ENCODE results near the gene RGR.

Gene RGR

DNA sequence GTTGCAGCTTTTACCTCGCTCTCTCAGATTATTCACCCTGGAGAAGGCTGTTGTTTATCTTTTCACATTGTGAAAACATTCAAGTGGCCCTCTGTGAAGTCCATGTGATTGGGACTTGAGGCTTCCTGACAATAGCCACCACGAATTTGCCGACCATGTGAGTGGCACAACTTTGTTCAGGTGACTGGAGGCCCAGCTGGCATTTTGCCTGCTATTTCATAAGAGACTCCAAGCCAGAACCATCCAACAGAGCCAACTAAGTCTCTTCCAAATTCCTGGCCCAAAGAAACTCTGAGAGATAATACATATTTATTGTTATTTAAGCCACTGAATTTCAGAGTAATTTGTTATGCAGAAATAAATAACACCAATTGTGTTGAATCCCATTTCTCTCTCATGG lies 45.4 kb downstream of the RGR start:
- POLR2A ChIA-PET = interaction anchor here (0.6 kb wide), 1 partner anchor 223 kb away, joined by 4 read pairs; no protein-coding TSS in a partner anchor
- TF ChIP-seq, protein P1, sequence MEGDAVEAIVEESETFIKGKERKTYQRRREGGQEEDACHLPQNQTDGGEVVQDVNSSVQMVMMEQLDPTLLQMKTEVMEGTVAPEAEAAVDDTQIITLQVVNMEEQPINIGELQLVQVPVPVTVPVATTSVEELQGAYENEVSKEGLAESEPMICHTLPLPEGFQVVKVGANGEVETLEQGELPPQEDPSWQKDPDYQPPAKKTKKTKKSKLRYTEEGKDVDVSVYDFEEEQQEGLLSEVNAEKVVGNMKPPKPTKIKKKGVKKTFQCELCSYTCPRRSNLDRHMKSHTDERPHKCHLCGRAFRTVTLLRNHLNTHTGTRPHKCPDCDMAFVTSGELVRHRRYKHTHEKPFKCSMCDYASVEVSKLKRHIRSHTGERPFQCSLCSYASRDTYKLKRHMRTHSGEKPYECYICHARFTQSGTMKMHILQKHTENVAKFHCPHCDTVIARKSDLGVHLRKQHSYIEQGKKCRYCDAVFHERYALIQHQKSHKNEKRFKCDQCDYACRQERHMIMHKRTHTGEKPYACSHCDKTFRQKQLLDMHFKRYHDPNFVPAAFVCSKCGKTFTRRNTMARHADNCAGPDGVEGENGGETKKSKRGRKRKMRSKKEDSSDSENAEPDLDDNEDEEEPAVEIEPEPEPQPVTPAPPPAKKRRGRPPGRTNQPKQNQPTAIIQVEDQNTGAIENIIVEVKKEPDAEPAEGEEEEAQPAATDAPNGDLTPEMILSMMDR (IDR thresholded peaks at IDR 0.05; ENCODE audit: control extremely low read depth, extremely low read depth, low read depth, missing control alignments) = no peak
- DNase-seq (ENCODE audit: extremely low spot score) = no peak
- CTCF ChIA-PET = interaction anchor here (1.0 to 3.9 kb wide), 5 partner anchors 9 to 247 kb away, joined by 3 to 13 read pairs (median 5); no protein-coding TSS in a partner anchor

DNA sequence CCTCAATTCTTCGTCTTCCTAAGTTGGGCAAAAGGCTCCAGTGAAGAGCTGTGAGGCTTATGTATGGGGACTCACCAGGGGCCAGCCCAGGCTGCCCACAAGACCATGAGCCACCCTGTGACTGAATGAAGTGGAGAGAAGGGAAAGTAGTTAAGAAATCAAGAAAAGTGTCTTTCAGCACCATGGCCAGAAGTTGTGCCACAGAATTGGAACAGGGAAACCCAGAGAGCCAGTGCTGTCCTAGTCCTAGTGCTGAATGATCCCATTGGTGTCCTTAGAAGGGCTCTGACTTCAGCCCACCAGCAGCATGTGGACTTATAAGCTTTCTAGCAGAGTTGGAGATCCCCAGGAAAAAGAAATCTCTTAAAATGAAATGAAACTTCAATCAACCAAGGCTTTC lies 46.5 kb downstream of the RGR start:
- TF ChIP-seq, protein P1 (IDR thresholded peaks at IDR 0.05; ENCODE audit: control extremely low read depth, extremely low read depth, low read depth, missing control alignments) = no peak
- DNase-seq (ENCODE audit: extremely low spot score) = no peak
- ChIA-PET CTCF (interaction anchor here (1.0 to 3.9 kb wide), 5 partner anchors 8 to 61 kb away, joined by 3 to 13 read pairs (median 10); no protein-coding TSS in a partner anchor), POLR2A (no interaction called here)

DNA sequence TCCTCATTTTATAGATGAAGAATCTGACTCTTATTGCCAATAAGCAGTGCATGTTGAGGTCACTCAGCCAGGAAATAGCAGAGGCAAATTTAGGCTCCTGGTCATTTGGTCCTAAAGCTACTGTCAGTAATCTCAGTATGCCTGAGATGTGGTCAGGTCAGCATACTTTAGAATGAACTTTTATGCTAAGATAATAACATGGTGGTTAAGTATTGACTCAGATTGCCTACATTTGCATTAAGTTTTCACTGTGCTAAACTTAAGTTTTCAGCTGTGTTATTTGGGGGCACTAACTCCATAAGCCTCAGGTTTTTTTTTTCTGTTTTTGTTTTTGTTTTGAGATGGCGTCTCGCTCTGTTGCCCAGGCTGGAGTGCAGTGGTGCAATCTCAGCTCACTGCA lies 47.6 kb downstream of the RGR start:
- TF ChIP-seq, protein P1 (IDR thresholded peaks at IDR 0.05; ENCODE audit: control extremely low read depth, extremely low read depth, low read depth, missing control alignments) = no peak
- DNase-seq (ENCODE audit: extremely low spot score) = no peak
- ChIA-PET POLR2A (no interaction called here), CTCF (interaction anchor here (0.7 to 3.9 kb wide), 7 partner anchors 19 to 245 kb away, joined by 3 to 13 read pairs (median 5); no protein-coding TSS in a partner anchor)

DNA sequence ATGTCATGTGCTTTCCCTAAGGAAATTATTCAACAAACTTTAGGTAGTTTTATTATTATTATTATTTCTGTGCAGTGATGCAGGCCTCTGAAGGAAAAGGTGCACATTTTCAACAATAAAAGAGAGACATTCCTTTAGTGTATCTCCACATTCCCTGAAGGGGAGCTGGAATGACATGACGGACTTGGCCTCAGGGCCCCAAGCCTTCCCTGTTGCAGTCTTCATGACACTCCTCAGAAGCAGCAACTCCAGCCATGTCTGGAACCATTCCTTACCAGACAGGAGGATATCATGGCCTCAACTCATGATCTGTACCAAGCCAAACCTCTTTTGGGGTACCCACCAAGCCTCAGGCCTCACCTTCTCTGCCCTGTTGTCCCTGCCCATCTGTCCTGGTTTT lies 48.3 kb downstream of the RGR start:
- TF ChIP-seq, protein P1 (IDR thresholded peaks at IDR 0.05; ENCODE audit: control extremely low read depth, extremely low read depth, low read depth, missing control alignments) = no peak
- DNase-seq (ENCODE audit: extremely low spot score) = no peak
- ChIA-PET CTCF (interaction anchor here (0.7 to 2.7 kb wide), 7 partner anchors 18 to 244 kb away, joined by 3 to 11 read pairs (median 4); no protein-coding TSS in a partner anchor), POLR2A (no interaction called here)

DNA sequence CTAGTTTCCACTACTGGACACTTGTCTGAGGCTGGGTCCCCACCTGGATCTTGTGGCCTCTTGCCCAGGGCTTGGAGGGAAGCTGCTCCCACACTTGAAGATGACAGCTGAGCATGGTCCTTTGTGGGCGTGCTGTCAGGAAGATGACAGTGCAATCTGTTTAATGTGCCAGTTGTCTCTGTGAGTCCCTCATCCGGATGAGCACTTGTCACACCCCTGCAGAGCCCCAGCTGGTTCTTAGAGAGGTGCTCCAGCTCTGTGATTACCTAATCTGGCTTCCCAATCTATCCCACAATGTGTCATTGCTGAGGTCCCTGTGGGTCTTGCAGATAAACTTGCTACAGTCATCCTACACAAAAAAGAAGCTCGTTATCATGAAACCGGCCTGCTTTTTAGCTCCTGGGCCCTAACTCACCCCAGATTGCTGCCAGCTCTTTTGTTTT lies 48.7 kb downstream of the RGR start:
- ChIA-PET CTCF (interaction anchor here (0.9 to 2.7 kb wide), 4 partner anchors 18 to 243 kb away, joined by 3 to 11 read pairs (median 4); no protein-coding TSS in a partner anchor), POLR2A (no interaction called here)
- TF ChIP-seq, protein P1 (IDR thresholded peaks at IDR 0.05; ENCODE audit: control extremely low read depth, extremely low read depth, low read depth, missing control alignments) = no peak
- DNase-seq (ENCODE audit: extremely low spot score) = no peak

DNA sequence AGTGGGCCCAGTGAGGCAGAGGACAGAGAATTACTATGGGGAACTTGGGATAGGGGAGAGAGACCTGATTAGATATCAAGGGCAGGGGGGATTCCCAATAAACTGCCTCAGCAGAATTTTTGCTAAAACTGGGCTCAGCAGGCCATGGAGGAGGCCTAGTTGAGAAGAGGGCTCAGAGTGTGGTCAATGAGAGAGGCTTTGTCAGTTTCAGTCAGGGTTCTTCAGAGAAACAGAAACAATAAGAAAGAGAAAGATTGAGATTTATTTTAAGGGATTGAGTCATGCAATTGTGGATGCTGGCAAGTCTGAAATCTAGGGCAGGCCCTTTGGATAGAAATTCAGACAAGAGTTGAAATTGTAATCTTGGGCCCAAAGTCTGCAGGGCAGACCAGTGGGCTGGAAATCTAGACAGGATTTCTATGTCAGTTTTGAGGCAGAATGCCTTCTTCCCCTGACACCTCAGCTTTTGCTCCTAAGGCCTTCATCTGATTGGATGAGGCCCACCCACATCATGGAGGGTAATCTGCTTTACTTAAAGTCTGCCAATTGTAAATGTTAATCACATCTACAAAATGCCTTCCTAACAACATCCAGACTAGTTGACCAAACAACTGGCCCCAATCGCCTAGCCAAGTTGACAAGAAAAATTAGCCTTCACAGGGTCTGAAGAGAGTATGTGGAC lies 50.1 kb downstream of the RGR start:
- POLR2A ChIA-PET = no interaction called here
- TF ChIP-seq, protein P1 (IDR thresholded peaks at IDR 0.05; ENCODE audit: control extremely low read depth, extremely low read depth, low read depth, missing control alignments) = no peak
- no peak for DNase-seq (ENCODE audit: extremely low spot score)
- CTCF ChIA-PET = no interaction called here

Measured in GM10248 (cell line).